Hematopoietic multipotent progenitor cell treated with erythropoietin and hydrocortisone succinate and interleukin-3 and kit ligand, for 6 days (in vitro differentiated cells): ENCODE results near the gene ITPA.

Source experiments
- DNase-seq: peaks from one replicate; pipeline ENCODE4 v3.0.0-alpha.2; 2015

The ITPA gene

DNA sequence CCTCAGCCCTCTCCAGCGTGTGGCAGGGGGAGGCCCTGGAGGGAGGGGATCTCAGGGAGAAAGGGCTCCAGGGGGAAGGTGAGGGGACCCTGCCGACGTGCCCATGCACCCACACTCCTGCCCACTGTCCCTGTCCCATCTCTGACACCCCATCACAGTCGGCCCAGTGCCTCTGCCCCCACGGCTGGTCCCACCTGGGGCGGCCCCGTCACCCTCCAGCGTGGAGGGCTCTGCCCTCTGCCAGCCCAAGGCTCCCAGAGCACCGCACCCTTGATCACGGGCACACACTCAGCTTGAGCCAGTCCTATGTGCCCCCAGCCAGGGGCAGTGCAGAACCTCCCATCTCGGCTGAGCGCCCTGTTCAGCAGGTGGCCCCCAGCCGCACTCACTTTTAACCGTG is 20.5 kb downstream of the ITPA start:
- no peak for DNase-seq

DNA sequence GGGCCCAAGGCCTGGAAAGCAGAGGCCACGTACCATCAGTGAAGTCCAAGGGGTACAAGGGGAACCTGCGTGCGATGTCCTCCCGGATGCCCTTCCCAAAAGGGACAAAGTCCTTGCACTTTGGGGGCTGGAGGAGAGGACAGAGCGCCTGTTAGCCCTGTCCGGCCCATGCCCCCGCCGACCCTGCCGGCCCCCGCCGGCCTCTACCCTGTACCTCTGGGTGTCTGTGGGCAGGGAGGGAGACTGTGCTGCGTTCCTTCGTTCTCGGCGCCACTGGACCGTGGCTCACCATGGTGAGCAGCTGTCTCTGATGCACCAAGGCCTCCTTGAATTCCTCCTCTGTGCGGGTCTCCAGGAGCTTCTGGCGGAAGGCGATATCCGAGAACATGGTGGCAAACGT is 21.8 kb downstream of the ITPA start:
- DNase-seq, result no peak

DNA sequence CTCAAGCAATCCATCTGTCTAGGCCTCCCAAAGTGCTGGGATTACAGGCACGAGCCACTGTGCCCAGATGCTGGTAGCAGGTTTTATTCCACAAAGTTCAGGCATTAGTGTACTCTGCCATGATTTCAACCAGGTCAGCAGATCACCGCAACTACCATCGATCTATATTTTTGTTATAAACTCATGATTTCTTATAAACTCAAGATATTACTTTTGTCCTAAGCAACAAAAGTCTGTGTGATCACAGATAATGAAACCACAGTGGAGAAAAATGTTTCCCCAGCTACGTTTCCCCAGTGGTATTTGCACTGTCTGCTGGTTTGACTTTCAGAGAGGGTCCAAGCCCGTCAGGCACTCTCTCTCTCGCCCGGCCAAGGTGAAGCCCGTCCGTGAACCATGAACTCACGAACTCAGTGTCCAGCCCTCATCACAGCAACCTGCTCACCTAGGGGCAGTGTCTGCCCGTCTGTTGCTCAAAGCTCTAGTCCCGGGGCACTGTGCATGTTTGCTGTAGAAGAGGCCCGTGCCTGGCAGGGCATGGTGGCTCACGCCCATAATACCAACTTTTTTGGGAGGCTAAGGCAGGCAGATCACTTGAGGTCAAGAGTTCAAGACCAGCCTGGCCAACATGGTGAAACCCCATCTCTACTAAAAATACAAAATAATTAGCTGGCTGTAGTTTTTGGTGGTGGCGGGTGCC is 22.7 kb downstream of the ITPA start:
- no peak for DNase-seq

DNA sequence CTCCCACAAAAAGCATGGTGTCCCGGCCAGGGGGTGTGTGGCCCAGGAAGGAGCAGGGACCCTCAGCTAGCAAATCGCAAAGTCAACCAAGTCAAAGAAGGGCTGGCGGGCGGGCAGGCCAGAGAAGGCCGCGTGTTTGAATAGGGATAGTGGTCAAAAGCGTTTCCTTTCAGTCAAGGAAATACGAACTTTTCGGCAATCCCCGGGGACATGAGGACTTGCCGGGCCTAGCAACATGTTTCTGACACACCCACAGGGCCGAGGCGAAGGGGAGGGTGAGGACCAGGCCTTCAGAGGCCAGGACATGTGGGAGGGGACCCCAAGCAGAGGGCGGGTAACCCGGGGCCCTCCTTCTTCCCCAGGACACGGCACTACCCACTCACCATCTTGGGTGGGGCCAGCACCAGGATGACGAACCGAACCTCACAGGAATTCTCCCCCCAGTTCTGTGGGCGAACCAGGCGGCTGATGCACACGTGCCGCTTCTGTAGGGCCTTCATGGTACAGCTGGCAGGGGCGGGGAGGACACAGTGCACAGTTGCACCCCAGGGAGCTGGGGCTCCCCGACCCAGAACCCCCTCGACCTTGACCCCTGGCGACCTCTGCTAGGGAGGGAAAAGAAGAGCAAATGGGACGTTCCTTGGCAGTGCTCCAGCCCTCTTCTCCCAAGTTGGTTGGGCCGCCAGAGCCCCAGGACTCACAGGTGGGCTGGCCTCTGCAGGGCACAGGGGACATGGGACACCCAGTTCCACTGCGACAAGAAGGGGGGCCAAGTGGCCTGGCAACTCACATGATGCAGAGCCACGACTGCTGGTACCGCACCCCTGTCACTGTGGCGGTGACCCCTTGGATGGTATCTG is 24.1 kb downstream of the ITPA start:
- no peak for DNase-seq

GRCh38 chr20:3233991-3234498 is 24.7 kb downstream of the ITPA start:
- DNase-seq, result no peak

DNA sequence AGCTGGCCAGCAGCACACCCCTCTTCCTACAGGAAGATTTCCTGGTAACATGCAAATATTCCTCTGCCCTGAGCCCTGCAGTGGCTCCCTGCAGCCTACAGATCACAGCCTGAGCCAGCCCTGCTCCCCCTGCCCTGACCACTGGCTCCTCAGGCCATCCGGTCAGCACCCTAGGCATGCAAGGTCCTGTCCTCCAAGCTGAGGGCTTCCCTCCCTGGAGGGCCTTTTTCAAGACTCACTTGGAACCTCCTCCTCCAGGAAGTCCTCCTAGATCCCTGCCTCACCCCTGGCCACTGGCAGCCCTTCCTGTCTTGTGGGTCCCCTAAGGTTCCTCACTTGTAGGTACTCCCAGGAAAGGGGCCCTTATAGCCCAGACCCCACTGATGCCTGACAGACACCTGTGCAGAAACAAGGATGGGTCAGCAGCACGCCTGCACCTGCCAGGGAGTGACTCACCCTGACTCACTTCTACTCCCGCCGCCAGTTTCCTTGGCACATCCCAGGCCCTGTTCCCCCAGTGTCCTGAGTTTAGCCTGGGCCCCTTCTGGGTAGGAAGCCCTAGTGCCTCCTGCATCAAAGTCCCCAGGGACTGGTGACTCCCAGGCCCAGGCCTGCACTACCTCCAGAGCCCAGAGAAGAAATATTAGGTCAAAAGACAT is 26.5 kb downstream of the ITPA start:
- no peak for DNase-seq

- no peak for DNase-seq
These were observed 28.0 kb downstream of the ITPA start for GRCh38 chr20:3237011-3237957.

- DNase-seq, result no peak
These were observed 28.8 kb downstream of the ITPA start for GRCh38 chr20:3237958-3238615.

DNA sequence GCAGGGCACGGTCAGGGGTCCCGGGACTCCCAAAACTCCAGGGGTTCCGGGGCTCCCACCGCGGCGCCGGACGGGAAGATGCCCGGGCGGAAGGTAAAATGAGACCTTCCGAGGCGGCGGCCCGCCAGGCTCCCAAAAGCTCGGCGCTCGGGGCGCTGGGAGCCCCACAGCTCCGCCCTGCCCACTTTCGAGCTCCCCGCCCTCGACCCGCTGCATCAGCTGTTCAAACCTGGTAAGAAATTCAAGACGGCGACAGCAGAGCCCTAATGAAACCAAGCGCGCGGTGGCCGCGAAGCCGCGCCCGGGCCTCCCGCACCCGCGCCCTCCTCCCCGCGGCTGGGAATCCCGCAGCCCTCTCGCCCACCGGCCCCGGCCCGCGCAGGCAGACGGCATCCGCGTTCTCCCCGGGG is 29.3 kb downstream of the ITPA start:
- DNase-seq, result peak; percentile 66

GRCh38 chr20:3239026-3239866 is 29.9 kb downstream of the ITPA start, which contains the start of gene SLC4A11:
SLC4A11 (minus strand) TSS chr20:3239190; CDS start chr20:3239137, 53 bp downstream.
- DNase-seq, result peak; percentile 69

GRCh38 chr20:3239867-3240775 is 30.8 kb downstream of the ITPA start:
- peak; percentile 27 for DNase-seq

DNA sequence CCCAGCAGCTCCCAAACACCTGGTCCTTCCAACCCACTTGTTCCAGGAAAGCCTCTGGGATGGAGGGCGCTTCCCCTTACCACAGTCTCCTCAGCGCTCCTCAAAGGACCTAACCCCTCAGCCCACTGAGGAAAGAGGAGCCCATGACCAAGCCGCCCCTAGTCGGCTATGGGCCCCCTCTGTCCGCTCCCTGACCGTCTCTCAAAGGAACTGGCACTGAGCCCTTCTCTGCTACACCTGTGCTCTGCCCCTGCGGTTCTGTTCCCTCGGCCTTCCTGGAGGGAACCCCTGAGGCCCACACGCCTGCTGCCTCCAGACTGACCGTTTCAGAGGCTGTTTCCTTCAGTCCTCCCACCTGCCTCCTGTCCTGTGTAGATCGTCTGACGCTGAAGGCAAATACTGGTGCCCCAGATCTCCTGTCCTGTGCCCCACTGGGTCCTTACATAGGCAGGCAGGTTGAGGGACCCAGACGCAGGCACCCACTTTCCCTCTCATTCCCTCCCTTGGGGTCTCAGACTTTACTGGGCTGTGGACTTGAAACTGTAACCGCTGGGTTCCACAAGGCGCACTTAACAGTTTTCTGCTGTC is 31.6 kb downstream of the ITPA start:
- no peak for DNase-seq

DNA sequence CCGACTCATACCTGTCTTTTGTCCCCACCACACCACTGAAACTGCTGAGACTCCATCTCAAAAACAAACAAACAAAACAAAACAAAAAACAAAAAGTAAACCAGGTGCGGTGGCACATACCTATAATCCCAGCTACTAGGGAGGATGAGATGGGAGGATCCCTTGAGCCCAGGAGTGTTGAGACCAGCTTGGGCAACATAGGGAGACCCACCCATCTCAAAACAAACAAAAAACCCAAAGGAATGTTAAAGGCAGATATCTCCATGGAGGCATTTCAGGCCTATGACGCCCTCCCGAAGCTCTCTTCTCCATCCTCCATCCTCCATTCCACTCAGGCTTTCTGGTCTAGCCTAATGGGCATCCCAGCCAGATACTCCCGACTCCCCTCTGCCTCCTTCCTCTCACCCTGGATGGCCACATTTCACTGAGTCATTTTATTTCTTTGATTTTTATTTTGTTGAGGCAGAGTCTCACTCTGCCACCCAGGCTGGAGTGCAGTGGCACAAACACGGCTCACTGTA is 32.9 kb downstream of the ITPA start:
- DNase-seq, result no peak

DNA sequence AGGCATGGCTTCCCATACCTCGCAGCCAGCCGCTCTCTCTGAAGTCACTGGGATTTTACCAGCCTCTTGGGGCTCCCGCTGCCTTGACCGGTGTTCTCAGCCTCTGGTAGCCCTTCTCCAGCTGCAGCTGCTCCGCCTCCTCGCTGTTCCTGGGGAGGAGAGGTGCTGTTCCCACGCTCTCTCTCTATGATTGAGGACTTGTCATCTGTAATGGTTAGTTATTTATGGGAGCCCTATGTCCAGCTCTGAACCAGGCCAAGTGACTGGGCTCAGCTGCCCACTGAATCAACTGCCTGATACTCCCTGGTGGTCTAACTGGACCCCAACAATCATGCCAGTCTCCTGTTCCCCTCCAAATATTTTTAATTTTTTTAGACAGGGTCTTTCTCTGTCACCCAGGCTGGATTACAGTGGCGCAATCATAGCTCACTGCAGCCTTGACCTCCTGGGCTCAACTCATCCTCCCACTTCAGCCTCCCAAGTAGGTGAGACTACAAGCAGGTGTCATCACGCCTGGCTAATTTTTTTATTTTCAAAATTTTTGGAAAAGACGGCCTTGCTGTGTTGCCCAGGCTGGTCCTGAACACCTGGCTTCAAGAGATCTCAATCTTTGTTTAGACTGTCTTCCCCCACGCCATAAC is 34.5 kb downstream of the ITPA start:
- DNase-seq, result no peak

DNA sequence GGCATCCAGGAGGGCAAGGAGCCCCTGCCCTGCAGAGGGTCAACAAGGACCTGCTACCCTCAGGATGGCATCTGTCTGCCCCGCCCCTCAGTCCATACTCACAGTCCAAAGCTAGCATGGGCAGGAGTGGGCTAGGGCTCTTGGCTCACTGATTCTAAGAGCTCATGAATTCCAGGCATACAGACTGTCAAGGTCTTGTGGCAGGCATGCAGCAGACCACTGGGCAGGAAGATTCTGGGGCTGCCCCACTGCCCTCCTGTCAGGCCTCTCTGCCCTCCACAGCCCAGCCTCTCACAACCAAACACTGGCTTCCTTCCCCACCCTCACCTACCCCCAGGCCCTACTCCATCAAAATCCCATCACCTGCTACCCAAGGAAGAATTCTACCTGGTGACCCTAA is 35.3 kb downstream of the ITPA start:
- no peak for DNase-seq

- DNase-seq, result no peak
These were observed 35.9 kb downstream of the ITPA start for GRCh38 chr20:3245156-3245555.

DNA sequence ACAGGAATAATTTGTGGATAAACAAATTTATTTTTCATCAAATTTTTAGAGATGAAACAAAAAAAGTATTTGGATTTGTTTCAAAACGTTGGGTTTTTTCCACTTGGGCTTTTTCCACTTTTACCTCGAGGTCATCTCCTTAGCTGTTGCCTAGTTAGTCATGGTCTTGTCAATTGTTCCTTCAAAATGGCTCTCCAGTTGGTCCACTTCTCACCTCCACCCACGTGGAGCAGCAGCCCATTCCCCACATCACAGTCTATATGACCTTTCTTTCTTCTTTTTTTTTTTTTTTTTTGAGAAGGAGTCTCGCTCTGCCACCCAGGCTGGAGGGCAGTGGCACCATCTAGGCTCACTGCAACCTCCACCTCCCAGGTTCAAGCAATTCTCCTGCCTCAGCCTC is 36.4 kb downstream of the ITPA start:
- DNase-seq, result no peak

- no peak for DNase-seq
These were observed 37.4 kb downstream of the ITPA start for GRCh38 chr20:3246682-3247081.

DNA sequence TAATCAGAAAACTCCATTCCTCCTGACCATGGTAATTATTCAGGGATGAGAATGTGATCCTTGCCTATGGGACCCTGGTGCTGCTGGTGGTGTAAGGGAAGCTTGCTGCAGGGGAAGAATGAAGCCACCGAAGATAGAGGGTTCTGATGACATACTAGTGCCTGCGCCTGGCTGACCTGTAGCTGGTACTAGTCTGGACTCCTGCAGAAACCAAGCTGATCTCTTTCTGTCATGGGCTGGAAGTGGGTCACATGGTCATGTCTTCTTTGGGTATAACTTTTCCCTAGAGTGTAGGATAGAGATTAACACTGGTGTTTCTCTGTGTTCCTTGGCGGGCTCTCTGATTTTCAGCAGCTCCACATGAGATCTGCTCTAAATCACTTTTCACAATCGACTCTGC is 38.3 kb downstream of the ITPA start:
- no peak for DNase-seq
